Sigmoid colon (tissue), 7 donors: ENCODE measurements around the gene IL12RB2. TPM values are rescaled to one million over a fixed set of nuclear protein-coding genes. Genes with fewer than 3 reads are reported as not detected.

Experiments
- DNase-seq: peaks from one replicate; pipeline ENCODE4 v3.0.0-alpha.2; 2019
- H3K27ac ChIP-seq, 4 donors: fragments of 200-600 bp; sonication (generic); one replicate each; pipeline ENCODE4 v1.5.1; 2016 to 2019; ENCODE audit warnings: mild to moderate bottlenecking in 1 of 4
- H3K27me3 ChIP-seq, 3 donors: fragments of 200-600 bp; sonication (generic); one replicate each; pipeline ENCODE4 v1.5.1; 2019; ENCODE audit warnings: mild to moderate bottlenecking in 1 of 3
- H3K36me3 ChIP-seq, 4 donors: fragments of 200-600 bp; sonication (generic); one replicate each; pipeline ENCODE4 v1.5.1; 2016 to 2019
- H3K4me1 ChIP-seq, 4 donors: fragments of 200-600 bp; sonication (generic); one replicate each; pipeline ENCODE4 v1.5.1; 2017 to 2019
- H3K4me3 ChIP-seq, 4 donors: fragments of 200-600 bp; sonication (generic); one replicate each; pipeline ENCODE4 v1.5.1; 2017 to 2019; ENCODE audit warnings: mild to moderate bottlenecking in 2 of 4, moderate library complexity in 1 of 4
- H3K9me3 ChIP-seq, 4 donors: fragments of 200-600 bp in 3 of 4; sonication (generic) in 3 of 4; one replicate each; pipeline versions ENCODE4 v1.5.1 to v1.6.1; 2013 to 2019
- CTCF ChIP-seq, 4 experiments: fragments of 450-650 bp in 3 of 4; fragments of 200-600 bp in 1 of 4; IDR thresholded peaks; one replicate each; pipeline ENCODE4 v1.5.1; 2016 to 2019; ENCODE audit warnings: antibody characterized with exemption in 4 of 4, mild to moderate bottlenecking in 3 of 4, moderate library complexity in 2 of 4
- EP300 ChIP-seq, 4 donors: sonication (generic); formaldehyde crosslinking; IDR thresholded peaks; one replicate each; pipeline ENCODE4 v1.6.1; 2017; ENCODE audit warnings: antibody characterized with exemption in 4 of 4
- POLR2A ChIP-seq, 2 donors: fragments of 450-650 bp; IDR thresholded peaks; one replicate each; pipeline ENCODE4 v1.6.1; 2016; ENCODE audit warnings: antibody characterized with exemption in 2 of 2, mild to moderate bottlenecking in 2 of 2, moderate library complexity in 2 of 2
- POLR2AphosphoS5 ChIP-seq, 4 donors: sonication (generic); formaldehyde crosslinking; IDR thresholded peaks; one replicate each; pipeline ENCODE4 v1.6.1; 2017; ENCODE audit warnings: antibody characterized with exemption in 4 of 4
- WGBS, 2 donors: extraction: QIAGEN DNeasy Blood & Tissue Kit; methylation state at CpG; one replicate each; pipeline ENCODE4 v1.1.7; 2013; 5-methylcytosine and 5-hydroxymethylcytosine counted together
- intact Hi-C: fragments of 100-400 bp; cut with DNase I; formaldehyde crosslinking; loops from one replicate; pipeline ENCODE4 v1.15.1; 2023
- polyA plus RNA-seq, 3 donors: library from polyadenylated mRNA; stranded (reverse); fragments of 200-250 nt; gene quantifications; one replicate each; pipeline ENCODE4 v1.2.3, GENCODE V29; 2013
- total RNA-seq, 4 donors: library from RNA; depleted of rRNA; stranded (reverse); fragments of >200 nt; gene quantifications; one replicate each; pipeline ENCODE4 v1.1.0, GENCODE V29; 2016
- donor health status: healthy with polysubstance abuse.
- donor health status: Bipolar disorder and iron deficiency.
- donor health status: healthy.

IL12RB2 gene
- total and polyA plus RNA-seq, 7 donors: 0.99 to 2.1 (median 1.3) TPM; not detected in 3

GRCh38 chr1:67274623-67275325, 32.9 kb upstream of the IL12RB2 start:
- no peaks in the 10 kb centered on the region for H3K27me3 ChIP-seq
- WGBS, 2 donors: 74 to 78% methylated on average over 5 of the region's 5 CpGs
- no peak for DNase-seq
- TF ChIP-seq POLR2A (IDR thresholded peaks at IDR 0.05) (no peak), CTCF (IDR thresholded peaks at IDR 0.05) (no peak), POLR2AphosphoS5 (IDR thresholded peaks at IDR 0.05) (no peak), EP300 (IDR thresholded peaks at IDR 0.05) (no peak)
- peaks cover 0 to 3% (median 0%) of the 10 kb centered on the region in 4 donors for H3K9me3 ChIP-seq
- intact Hi-C loops: no loop called here
- no peaks in the 10 kb centered on the region for H3K36me3 ChIP-seq
- H3K4me1 ChIP-seq: no peaks in the 10 kb centered on the region
- no peak overlapping the region for H3K4me3 ChIP-seq
- H3K27ac ChIP-seq: no peak overlapping the region

- no peak overlapping the region for H3K4me3 ChIP-seq
- 22 to 77% methylated on average over 5 of the region's 5 CpGs for WGBS, 2 donors
- H3K9me3 ChIP-seq: peaks cover 0 to 2% (median 0%) of the 10 kb centered on the region in 4 donors
- H3K36me3 ChIP-seq: no peaks in the 10 kb centered on the region
- no peak overlapping the region for H3K27ac ChIP-seq
- H3K27me3 ChIP-seq: no peaks in the 10 kb centered on the region
- no peaks in the 10 kb centered on the region for H3K4me1 ChIP-seq
- intact Hi-C loops: no loop called here
- DNase-seq: no peak
- no peak for TF ChIP-seq POLR2AphosphoS5 (IDR thresholded peaks at IDR 0.05)
- TF ChIP-seq POLR2A (IDR thresholded peaks at IDR 0.05): no peak
- TF ChIP-seq CTCF (IDR thresholded peaks at IDR 0.05): no peak
- TF ChIP-seq EP300 (IDR thresholded peaks at IDR 0.05): no peak
Measured at GRCh38 chr1:67280696-67281095, 27.0 kb upstream of the IL12RB2 start.

- TF ChIP-seq POLR2AphosphoS5 (IDR thresholded peaks at IDR 0.05) (no peak), POLR2A (IDR thresholded peaks at IDR 0.05) (no peak), EP300 (IDR thresholded peaks at IDR 0.05) (no peak), CTCF (IDR thresholded peaks at IDR 0.05) (no peak)
- Histone ChIP-seq H3K4me1 (no peaks in the 10 kb centered on the region), H3K36me3 (no peaks in the 10 kb centered on the region), H3K27me3 (no peaks in the 10 kb centered on the region), H3K9me3 (no peaks in the 10 kb centered on the region), H3K4me3 (no peak overlapping the region), H3K27ac (no peak overlapping the region)
- intact Hi-C loops: no loop called here
- DNase-seq: no peak
- WGBS, 2 donors: 20 to 59% methylated on average over 3 of the region's 3 CpGs
Measured at GRCh38 chr1:67281244-67281643, 26.4 kb upstream of the IL12RB2 start.

GRCh38 chr1:67285780-67286488, 21.7 kb upstream of the IL12RB2 start:
- TF ChIP-seq POLR2AphosphoS5 (IDR thresholded peaks at IDR 0.05) (no peak), POLR2A (IDR thresholded peaks at IDR 0.05) (no peak), EP300 (IDR thresholded peaks at IDR 0.05) (no peak), CTCF (IDR thresholded peaks at IDR 0.05) (no peak)
- no peak for DNase-seq
- H3K4me3 ChIP-seq: no peak overlapping the region
- H3K36me3 ChIP-seq: no peaks in the 10 kb centered on the region
- no peak overlapping the region for H3K27ac ChIP-seq
- no peaks in the 10 kb centered on the region for H3K27me3 ChIP-seq
- intact Hi-C loops: no loop called here
- no peaks in the 10 kb centered on the region for H3K9me3 ChIP-seq
- WGBS, 2 donors: 84 to 87% methylated on average over 8 of the region's 8 CpGs
- H3K4me1 ChIP-seq: no peaks in the 10 kb centered on the region
